K562 (cell line): Measurements from ENCODE around the gene REEP3. TPM values are rescaled to one million over a fixed set of nuclear protein-coding genes. Genes with fewer than 3 reads are reported as not detected.

Source experiments
- ATAC-seq: fragments of 200-7000 bp; cut with Tn5 transposase; 3 replicates; pipeline ENCODE4 v1.9.1; 2020; ENCODE audit warnings: moderate library complexity
- BruUV-seq: library from RNA; stranded (reverse); fragments of 400-500 nt; replicated peaks from 2 replicates; lab custom pipeline; 2021; lab: Mats Ljungman, UMichigan
- CTCF ChIA-PET: fragments of 300-600 bp; formaldehyde crosslinking; extraction: SDS; loops from one replicate; lab custom pipeline; 2021; ENCODE audit warnings: low intra/inter-chr PET ratio; lab: Yijun Ruan, JAX
- POLR2A ChIA-PET: fragments of 300-600, 350-650 bp; sonication (Branson Sonifier 250); formaldehyde crosslinking; extraction: SDS; loops from one replicate; lab custom pipeline; 2021; ENCODE audit warnings: antibody characterized with exemption, inconsistent platforms; lab: Yijun Ruan, JAX
- DNase-seq, 4 experiments: peaks; one replicate each; pipeline versions ENCODE4 v3.0.0 to v3.0.0-alpha.2; 2011 to 2018; ENCODE audit warnings: low spot score in 3 of 4, mixed read lengths in 3 of 4; ENCODE audit errors: extremely low read depth in 1 of 4
- FAIRE-seq: peaks from 2 replicates; lab custom pipeline; 2011; peaks lifted over from hg19 to GRCh38; lab: Jason Lieb, UNC
- H2AFZ ChIP-seq: 2 replicates; pipeline ENCODE4 v1.6.0; 2011; ENCODE audit warnings: low read depth, low read length, control low read depth, inconsistent platforms
- H3K27ac ChIP-seq: fragments of 200-600 bp; 3 replicates; pipeline ENCODE4 v1.8.0; 2011; ENCODE audit warnings: low read depth, mild to moderate bottlenecking, control low read depth, inconsistent platforms, low read length, moderate library complexity, mixed read lengths; ENCODE audit errors: extremely low read depth
- H3K27me3 ChIP-seq, 2 experiments: fragments of 300-600 bp in 1 of 2; 2 replicates in 1 of 2; 3 replicates in 1 of 2; pipeline versions ENCODE4 v1.6.0 to v1.8.0; 2011; ENCODE audit warnings: inconsistent platforms in 2 of 2, low read length in 2 of 2, mild to moderate bottlenecking in 1 of 2, mixed read lengths in 1 of 2, moderate library complexity in 1 of 2; ENCODE audit not compliant: control insufficient read depth in 2 of 2, insufficient read depth in 2 of 2
- H3K36me3 ChIP-seq: fragments of 300-600 bp; 3 replicates; pipeline ENCODE4 v1.8.0; 2011; ENCODE audit warnings: mild to moderate bottlenecking, low read length, inconsistent platforms; ENCODE audit not compliant: control insufficient read depth, insufficient read depth
- H3K4me1 ChIP-seq, 2 experiments: fragments of 200-600 bp in 1 of 2; replicated peaks in 1 of 2; 2 replicates in 1 of 2; 3 replicates in 1 of 2; pipeline versions ENCODE4 v1.5.1 to v1.8.0; 2011; ENCODE audit warnings: inconsistent platforms in 2 of 2, low read length in 2 of 2, mild to moderate bottlenecking in 1 of 2, mixed read lengths in 1 of 2, moderate library complexity in 1 of 2; ENCODE audit not compliant: control insufficient read depth in 2 of 2, insufficient read depth in 2 of 2
- H3K4me2 ChIP-seq: 2 replicates; pipeline ENCODE4 v1.6.1; 2011; ENCODE audit warnings: low read length, control low read depth, inconsistent platforms, mixed read lengths; ENCODE audit not compliant: insufficient read depth
- H3K4me3 ChIP-seq: fragments of 200-600 bp; sonication (generic), shearing (Covaris generic); 2 replicates; pipeline ENCODE4 v1.5.1; 2016; ENCODE audit warnings: control low read depth, inconsistent platforms
- H3K79me2 ChIP-seq: fragments of 200-600 bp; 3 replicates; pipeline ENCODE4 v1.8.0; 2011; ENCODE audit warnings: low read length, inconsistent platforms; ENCODE audit not compliant: control insufficient read depth, insufficient read depth
- H3K9ac ChIP-seq, 2 experiments: 2 replicates each; pipeline versions ENCODE4 v1.6.0 to v1.6.1; 2011; ENCODE audit warnings: low read depth in 2 of 2, low read length in 2 of 2, control low read depth in 1 of 2, inconsistent platforms in 1 of 2, mild to moderate bottlenecking in 1 of 2, mixed read lengths in 1 of 2; ENCODE audit not compliant: insufficient read depth in 1 of 2
- H3K9me1 ChIP-seq: one replicate; pipeline ENCODE4 v1.6.0; 2011; ENCODE audit warnings: inconsistent platforms, mild to moderate bottlenecking, low read length, moderate library complexity; ENCODE audit not compliant: control insufficient read depth, insufficient read depth
- H3K9me3 ChIP-seq: replicated peaks from 2 replicates; pipeline ENCODE4 v1.5.1; 2011; ENCODE audit warnings: low read depth, low read length, inconsistent platforms; ENCODE audit not compliant: control insufficient read depth, insufficient read depth
- H4K20me1 ChIP-seq: replicated peaks from 2 replicates; pipeline ENCODE4 v1.6.1; 2011; ENCODE audit warnings: low read length, inconsistent platforms, mixed read lengths; ENCODE audit not compliant: control insufficient read depth, insufficient read depth
- CBFA2T2 ChIP-seq: fragments of 450-650 bp; conservative IDR thresholded peaks from 2 replicates; pipeline ENCODE4 v1.6.1; 2017; ENCODE audit warnings: mild to moderate bottlenecking
- CSDE1 ChIP-seq, 2 experiments: fragments of 450-650 bp; IDR thresholded peaks; 2 replicates each; pipeline ENCODE4 v1.6.1; 2016; ENCODE audit warnings: mild to moderate bottlenecking in 1 of 2
- MTA2 ChIP-seq: fragments of 450-650 bp; IDR thresholded peaks from 2 replicates; pipeline ENCODE4 v1.6.1; 2016; ENCODE audit warnings: low read depth
- MYBL2 ChIP-seq, 2 experiments: fragments of 450-650 bp in 1 of 2; sonication (generic) in 1 of 2; formaldehyde crosslinking in 1 of 2; IDR thresholded peaks; 2 replicates each; pipeline versions ENCODE4 v1.6.1 to v1.8.1; 2017 to 2022; ENCODE audit warnings: borderline replicate concordance in 1 of 2, inconsistent platforms in 1 of 2, low read depth in 1 of 2, mild to moderate bottlenecking in 1 of 2, missing genetic modification reagents in 1 of 2, moderate library complexity in 1 of 2
- PHTF2 ChIP-seq: fragments of 250-450 bp; sonication (Bioruptor Pico); IDR thresholded peaks from 2 replicates; pipeline ENCODE4 v1.5.0; 2021; ENCODE audit warnings: mild to moderate bottlenecking
- RNF2 ChIP-seq: sonication (generic); IDR thresholded peaks from 2 replicates; pipeline ENCODE4 v1.6.1; 2016
- XRCC3 ChIP-seq: fragments of 450-650 bp; IDR thresholded peaks from 2 replicates; pipeline ENCODE4 v1.6.1; 2017; ENCODE audit warnings: mild to moderate bottlenecking, moderate library complexity
- ZNF766 ChIP-seq: fragments of 200-800 bp; sonication (Bioruptor generic); conservative IDR thresholded peaks from 2 replicates; pipeline ENCODE4 v1.6.1; 2016; ENCODE audit warnings: missing genetic modification characterization, missing compliant biosample characterization
- WGBS: fragments of 100-300 bp; shearing (Covaris generic); methylation state at CpG from one replicate; pipeline ENCODE4 v1.1.6; 2016; ENCODE audit warnings: low coverage, mixed read lengths; ENCODE audit not compliant: insufficient coverage; ENCODE audit errors: missing lambda C conversion rate; 5-methylcytosine and 5-hydroxymethylcytosine counted together
- in situ Hi-C: fragments of 300-500 bp; cut with MboI; formaldehyde crosslinking; loops from 4 replicates; pipeline ENCODE4 v1.15.0; 2018; ENCODE audit warnings: inconsistent platforms, mixed read lengths
- intact Hi-C: fragments of 100-400 bp; cut with micrococcal nuclease; formaldehyde crosslinking; loops from 2 replicates; pipeline ENCODE4 v1.14.2; 2022
- polyA plus RNA-seq, 8 experiments: library from polyadenylated mRNA; depleted of rRNA in 4 of 8; stranded (reverse) in 5 of 8; unstranded in 3 of 8; fragments of >200 nt; fragmentation: Nextera tagmentation in 2 of 8; fragmentation: Illumina TruSeq in 1 of 8; extraction: Ambion mirVana in 2 of 8; extraction: Trizol in 1 of 8; gene quantifications; 2 replicates each; pipeline versions ENCODE4 v1.2.1 to v1.2.3, GENCODE V29; 2011 to 2014; ENCODE audit warnings: inconsistent platforms in 1 of 8, missing spikeins in 1 of 8
- total RNA-seq, 7 experiments: library from RNA; depleted of rRNA in 6 of 7; stranded (reverse); fragments of >200 nt in 6 of 7; fragmentation: Illumina TruSeq in 2 of 7; extraction: Trizol in 2 of 7; gene quantifications; 2 replicates each; pipeline versions ENCODE4 v1.2.1 to v1.2.3, GENCODE V29; 2011 to 2021; ENCODE audit warnings: low replicate concordance in 1 of 7
- TF ChIP-seq, protein P1 (sequence below): IDR thresholded peaks from 3 replicates; pipeline ENCODE4 v1.6.1; 2011; ENCODE audit warnings: borderline replicate concordance, mild to moderate bottlenecking; ENCODE audit not compliant: insufficient read length, insufficient read depth

REEP3 gene
- total and polyA plus RNA-seq, 9 of the 15 experiments (the other 6 are each of a cell fraction or from before 2014, with no cell fraction given) = 3.4 to 13.4 (median 9.2) TPM

DNA sequence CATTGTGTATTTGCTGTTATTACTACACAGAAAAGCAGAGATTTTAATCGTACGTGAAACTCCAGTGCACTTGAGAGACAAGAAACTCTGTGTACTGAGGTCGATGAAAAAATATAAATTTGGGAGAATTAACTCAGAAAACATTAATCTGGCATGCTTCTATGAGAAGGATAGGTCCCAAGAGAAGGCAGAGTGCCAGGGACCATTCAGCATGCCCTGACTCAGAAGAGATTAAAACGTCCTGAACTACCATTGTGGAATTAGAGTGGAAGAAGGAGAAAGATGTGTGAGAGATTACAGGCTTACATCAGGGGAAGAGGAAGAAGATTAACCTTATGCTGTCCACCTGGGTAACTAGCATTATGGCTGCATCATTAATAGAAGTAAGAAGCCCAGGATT is 72.4 kb downstream of the REEP3 start:
- no peak for ATAC-seq
- whole genome bisulfite sequencing = 62% methylated on average over 4 of the region's 4 CpGs
- no peaks in the 10 kb centered on the region for H3K9me3 ChIP-seq
- H3K4me2 ChIP-seq = no peak overlapping the region
- no peak for FAIRE-seq
- no peak overlapping the region for H3K27ac ChIP-seq
- H3K36me3 ChIP-seq = peaks cover 17% of the 10 kb centered on the region; the same call in 1 of the 3 replicates
- no peaks in the 10 kb centered on the region for H3K9me1 ChIP-seq
- TF ChIP-seq ZNF766 (CRISPR knock-in tag) = no peak
- CTCF ChIA-PET = no interaction called here
- POLR2A ChIA-PET = no interaction called here
- 0 out of 2 replicates have a peak, but pooled peaks cover 3% of the 10 kb centered on the region for H4K20me1 ChIP-seq
- H3K4me1 ChIP-seq = peaks cover 3% of the 10 kb centered on the region in 2 experiments; a peak in 2 of 5 replicates
- H2AFZ ChIP-seq = no peak overlapping the region
- DNase-seq = no peak
- in situ Hi-C loops = no loop called here
- H3K9ac ChIP-seq = no peak overlapping the region
- intact Hi-C loops = no loop called here
- BruUV-seq = no TSS peak
- no peaks in the 10 kb centered on the region for H3K27me3 ChIP-seq
- H3K4me3 ChIP-seq = no peak overlapping the region
- no peaks in the 10 kb centered on the region for H3K79me2 ChIP-seq

DNA sequence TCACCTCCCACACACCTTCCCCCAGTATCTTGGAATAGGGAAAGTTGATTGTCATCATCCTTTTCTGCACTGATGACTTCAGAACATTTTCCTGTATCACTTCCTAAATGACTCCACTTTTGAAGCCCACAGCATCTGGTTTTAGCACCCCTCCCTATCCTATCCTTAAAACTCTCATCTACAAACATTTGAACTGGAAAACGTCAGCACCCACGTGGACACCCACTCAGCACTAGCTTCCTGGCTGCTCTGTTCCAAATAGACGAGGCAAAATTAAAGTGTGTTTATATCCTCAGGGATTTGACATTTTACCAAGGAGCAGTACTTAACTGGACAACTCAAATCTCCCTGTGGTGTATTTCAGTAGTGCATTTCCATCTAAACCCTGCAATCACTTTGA is 73.9 kb downstream of the REEP3 start:
- BruUV-seq = no TSS peak
- in situ Hi-C loops = no loop called here
- no peak overlapping the region for H3K4me2 ChIP-seq
- H3K9me3 ChIP-seq = no peaks in the 10 kb centered on the region
- H2AFZ ChIP-seq = no peak overlapping the region
- 60% methylated on average over 3 of the region's 3 CpGs for WGBS
- no peak overlapping the region for H3K27ac ChIP-seq
- no peaks in the 10 kb centered on the region for H4K20me1 ChIP-seq
- no peaks in the 10 kb centered on the region for H3K79me2 ChIP-seq
- FAIRE-seq (no peak), ATAC-seq (no peak)
- H3K4me1 ChIP-seq = no peaks in the 10 kb centered on the region
- no peak overlapping the region for H3K4me3 ChIP-seq
- H3K36me3 ChIP-seq = peaks cover 20% of the 10 kb centered on the region; the same call in 2 of the 3 replicates
- POLR2A ChIA-PET = no interaction called here
- intact Hi-C loops = no loop called here
- H3K9ac ChIP-seq = no peak overlapping the region
- TF ChIP-seq, protein P1, sequence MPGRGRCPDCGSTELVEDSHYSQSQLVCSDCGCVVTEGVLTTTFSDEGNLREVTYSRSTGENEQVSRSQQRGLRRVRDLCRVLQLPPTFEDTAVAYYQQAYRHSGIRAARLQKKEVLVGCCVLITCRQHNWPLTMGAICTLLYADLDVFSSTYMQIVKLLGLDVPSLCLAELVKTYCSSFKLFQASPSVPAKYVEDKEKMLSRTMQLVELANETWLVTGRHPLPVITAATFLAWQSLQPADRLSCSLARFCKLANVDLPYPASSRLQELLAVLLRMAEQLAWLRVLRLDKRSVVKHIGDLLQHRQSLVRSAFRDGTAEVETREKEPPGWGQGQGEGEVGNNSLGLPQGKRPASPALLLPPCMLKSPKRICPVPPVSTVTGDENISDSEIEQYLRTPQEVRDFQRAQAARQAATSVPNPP = no peak
- TF ChIP-seq XRCC3 = no peak
- no peak for TF ChIP-seq CSDE1 (IDR thresholded peaks at IDR 0.05)
- no peak for TF ChIP-seq PHTF2 (CRISPR knock-in tag)
- TF ChIP-seq MYBL2 (IDR thresholded peaks at IDR 0.05; ENCODE audit: low read depth) = no peak
- TF ChIP-seq MYBL2 (CRISPR knock-in tag; IDR thresholded peaks at IDR 0.05; ENCODE audit: borderline replicate concordance) = no peak
- TF ChIP-seq CBFA2T2 = no peak
- TF ChIP-seq RNF2 = no peak
- TF ChIP-seq MTA2 = no peak
- TF ChIP-seq, all 486 proteins: peak for 0
- H3K9me1 ChIP-seq = no peaks in the 10 kb centered on the region
- CTCF ChIA-PET = no interaction called here
- DNase-seq = no peak
- no peaks in the 10 kb centered on the region for H3K27me3 ChIP-seq
